Right forelimb (tissue), 1 donor: ENCODE measurements around the gene HPCAL1.

ENCODE experiments used
- DNase-seq: peaks from one replicate; pipeline ENCODE4 v3.0.0-alpha.2; 2018

Gene HPCAL1

GRCh38 chr2:10338270-10339188 is 35.8 kb downstream of the HPCAL1 start:
- no peak for DNase-seq

- no peak for DNase-seq
Measured at GRCh38 chr2:10339647-10340592, 37.2 kb downstream of the HPCAL1 start.

- DNase-seq, result no peak
Measured at GRCh38 chr2:10340593-10340975, 37.9 kb downstream of the HPCAL1 start.

- no peak for DNase-seq
Measured at GRCh38 chr2:10341193-10341592, 38.5 kb downstream of the HPCAL1 start.

- no peak for DNase-seq
Measured at GRCh38 chr2:10342245-10342951, 39.7 kb downstream of the HPCAL1 start.

- DNase-seq, result no peak
Measured at GRCh38 chr2:10343191-10343590, 40.5 kb downstream of the HPCAL1 start.

- no peak for DNase-seq
Measured at GRCh38 chr2:10343658-10344057, 41.0 kb downstream of the HPCAL1 start.

GRCh38 chr2:10344105-10345066 is 41.7 kb downstream of the HPCAL1 start:
- DNase-seq, result no peak

- DNase-seq, result no peak
Measured at GRCh38 chr2:10345126-10345525, 42.4 kb downstream of the HPCAL1 start.

GRCh38 chr2:10345813-10346212 is 43.1 kb downstream of the HPCAL1 start:
- DNase-seq, result no peak

- no peak for DNase-seq
Measured at GRCh38 chr2:10346929-10347561, 44.3 kb downstream of the HPCAL1 start.

GRCh38 chr2:10347562-10347948 is 44.9 kb downstream of the HPCAL1 start:
- no peak for DNase-seq

- DNase-seq, result no peak
Measured at GRCh38 chr2:10348891-10349290, 46.2 kb downstream of the HPCAL1 start.

GRCh38 chr2:10350761-10351160 is 48.1 kb downstream of the HPCAL1 start:
- DNase-seq, result no peak

- DNase-seq, result no peak
Measured at GRCh38 chr2:10352361-10352760, 49.7 kb downstream of the HPCAL1 start.

- DNase-seq, result no peak
Measured at GRCh38 chr2:10352972-10353371, 50.3 kb downstream of the HPCAL1 start.

GRCh38 chr2:10353931-10354330 is 51.2 kb downstream of the HPCAL1 start:
- no peak for DNase-seq

GRCh38 chr2:10354399-10354798 is 51.7 kb downstream of the HPCAL1 start:
- no peak for DNase-seq

- DNase-seq, result no peak
Measured at GRCh38 chr2:10355471-10356438, 53.1 kb downstream of the HPCAL1 start.

GRCh38 chr2:10356439-10356811 is 53.7 kb downstream of the HPCAL1 start:
- DNase-seq, result no peak
